22Rv1 (cell line): ENCODE results near the gene DEPDC5.

Experiments
- CTCF ChIP-seq: fragments of 450-650 bp; IDR thresholded peaks from 2 replicates; pipeline ENCODE4 v1.5.1; 2017; ENCODE audit warnings: mild to moderate bottlenecking
- ZFX ChIP-seq: fragments of 450-650 bp; IDR thresholded peaks from 2 replicates; pipeline ENCODE4 v1.6.1; 2017; ENCODE audit warnings: antibody characterized with exemption, borderline replicate concordance

- TF ChIP-seq CTCF (no peak), ZFX (no peak)
These were observed 14.7 kb downstream of the DEPDC5 start for GRCh38 chr22:31768422-31769059.
